ENCODE data around the gene NCAPH2.

GRCh38 chr22:50469377-50470305 lies 38.4 kb upstream of the NCAPH2 start:
- TF ChIP-seq YY1 (IDR thresholded peaks at IDR 0.05; ENCODE audit: insufficient read depth, insufficient read length) (no peak), ZNF274 (IDR thresholded peaks at IDR 0.05; ENCODE audit: low read depth, low read length) (no peak)

Data from NT2/D1 (cell line).